Mesendoderm (in vitro differentiated cells): ENCODE data around the gene ZNF853.

Source experiments
- DNase-seq: peaks from one replicate; pipeline ENCODE4 v3.0.0; 2013
- H2AK5ac ChIP-seq: 2 replicates; pipeline ENCODE4 v1.6.1; 2013; ENCODE audit warnings: low read length, inconsistent platforms
- H2BK120ac ChIP-seq: 2 replicates; pipeline ENCODE4 v1.6.1; 2013; ENCODE audit warnings: low read depth, mild to moderate bottlenecking, low read length, moderate library complexity, mixed read lengths
- H2BK15ac ChIP-seq: replicated peaks from 2 replicates; pipeline ENCODE4 v1.6.1; 2013; ENCODE audit warnings: low read depth, mild to moderate bottlenecking, moderate library complexity
- H2BK5ac ChIP-seq: 2 replicates; pipeline ENCODE4 v1.6.1; 2013; ENCODE audit warnings: low read length, inconsistent platforms
- H3K18ac ChIP-seq: 2 replicates; pipeline ENCODE4 v1.6.1; 2013; ENCODE audit warnings: mild to moderate bottlenecking, low read length, mixed read lengths
- H3K23ac ChIP-seq: one replicate; pipeline ENCODE4 v1.6.1; 2013; ENCODE audit warnings: low read length
- H3K27ac ChIP-seq: 2 replicates; pipeline ENCODE4 v1.5.1; 2013; ENCODE audit warnings: low read depth, mild to moderate bottlenecking, inconsistent platforms, low read length, moderate library complexity
- H3K27me3 ChIP-seq: 2 replicates; pipeline ENCODE4 v1.6.1; 2013; ENCODE audit warnings: low read length, control low read depth, mild to moderate bottlenecking, inconsistent platforms; ENCODE audit not compliant: insufficient read depth, poor library complexity
- H3K36me3 ChIP-seq: 2 replicates; pipeline ENCODE4 v1.6.1; 2013; ENCODE audit warnings: low read length, inconsistent platforms; ENCODE audit not compliant: control insufficient read depth, insufficient read depth
- H3K4ac ChIP-seq: one replicate; pipeline ENCODE4 v1.6.1; 2013; ENCODE audit warnings: low read depth, mild to moderate bottlenecking, low read length, moderate library complexity
- H3K4me1 ChIP-seq: 2 replicates; pipeline ENCODE4 v1.6.1; 2013; ENCODE audit warnings: low read depth, low read length, inconsistent platforms; ENCODE audit not compliant: control insufficient read depth
- H3K4me2 ChIP-seq: 2 replicates; pipeline ENCODE4 v1.6.1; 2013; ENCODE audit warnings: low read length
- H3K4me3 ChIP-seq: 2 replicates; pipeline ENCODE4 v1.5.1; 2013; ENCODE audit warnings: mild to moderate bottlenecking, low read length
- H3K56ac ChIP-seq: one replicate; pipeline ENCODE4 v1.6.1; 2013; ENCODE audit warnings: low read length
- H3K79me1 ChIP-seq: 2 replicates; pipeline ENCODE4 v1.6.1; 2013; ENCODE audit warnings: low read length, inconsistent platforms
- H3K79me2 ChIP-seq: 2 replicates; pipeline ENCODE4 v1.6.1; 2013; ENCODE audit warnings: mild to moderate bottlenecking, low read length; ENCODE audit not compliant: control insufficient read depth, insufficient read depth
- H3K9ac ChIP-seq: 2 replicates; pipeline ENCODE4 v1.6.1; 2013; ENCODE audit warnings: low read length, inconsistent platforms
- H4K5ac ChIP-seq: one replicate; pipeline ENCODE4 v1.6.1; 2013; ENCODE audit warnings: low read length
- H4K8ac ChIP-seq: one replicate; pipeline ENCODE4 v1.6.1; 2013; ENCODE audit warnings: low read depth, mild to moderate bottlenecking, control low read depth, low read length, moderate library complexity
- WGBS: extraction: QIAGEN DNeasy Blood & Tissue Kit; methylation state at CpG from one replicate; pipeline ENCODE4 v1.1.7; 2013; ENCODE audit warnings: low lambda C conversion rate, missing lambda C conversion rate; ENCODE audit not compliant: insufficient coverage; ENCODE audit errors: extremely low coverage; 5-methylcytosine and 5-hydroxymethylcytosine counted together

ZNF853 gene

DNA sequence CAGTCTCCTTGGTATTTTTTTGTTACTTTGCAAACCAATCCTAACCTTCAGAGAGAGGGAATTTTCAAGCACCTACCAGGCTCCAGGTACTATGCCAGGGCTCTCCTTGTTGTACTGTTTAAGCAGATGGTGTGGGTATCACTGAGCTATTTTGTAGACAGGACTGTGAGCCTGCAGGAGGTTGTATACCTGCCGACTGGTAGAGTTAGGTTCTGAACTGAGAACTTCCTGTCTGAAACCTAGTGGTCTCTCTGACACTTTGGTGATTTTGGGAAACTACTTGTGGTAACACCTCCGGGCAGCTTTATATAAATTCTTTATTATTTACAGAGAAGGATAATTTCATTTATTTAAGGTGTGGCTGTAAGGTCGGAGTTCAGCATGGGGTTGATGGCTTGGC lies 4.6 kb downstream of the ZNF853 start:
- Histone ChIP-seq H3K27me3 (no peaks in the 10 kb centered on the region), H3K27ac (no peak overlapping the region), H4K5ac (no peak overlapping the region), H2BK15ac (no peak overlapping the region), H3K18ac (no peak overlapping the region), H3K4ac (no peak overlapping the region), H2BK120ac (no peak overlapping the region), H2AK5ac (no peak overlapping the region), H3K9ac (no peak overlapping the region), H3K79me2 (no peaks in the 10 kb centered on the region), H3K23ac (no peak overlapping the region), H3K79me1 (no peaks in the 10 kb centered on the region), H3K4me1 (no peaks in the 10 kb centered on the region), H3K4me3 (no peak overlapping the region), H2BK5ac (no peak overlapping the region), H3K4me2 (no peak overlapping the region), H3K36me3 (peaks cover 5% of the 10 kb centered on the region), H3K56ac (no peak overlapping the region), H4K8ac (no peak overlapping the region)
- no peak for DNase-seq
- no CpG with 5 or more reads among the region's 3 CpGs for WGBS

- Histone ChIP-seq H4K8ac (no peak overlapping the region), H2BK120ac (no peak overlapping the region)
Measured at GRCh38 chr7:6621195-6622133, 6.1 kb downstream of the ZNF853 start.

DNA sequence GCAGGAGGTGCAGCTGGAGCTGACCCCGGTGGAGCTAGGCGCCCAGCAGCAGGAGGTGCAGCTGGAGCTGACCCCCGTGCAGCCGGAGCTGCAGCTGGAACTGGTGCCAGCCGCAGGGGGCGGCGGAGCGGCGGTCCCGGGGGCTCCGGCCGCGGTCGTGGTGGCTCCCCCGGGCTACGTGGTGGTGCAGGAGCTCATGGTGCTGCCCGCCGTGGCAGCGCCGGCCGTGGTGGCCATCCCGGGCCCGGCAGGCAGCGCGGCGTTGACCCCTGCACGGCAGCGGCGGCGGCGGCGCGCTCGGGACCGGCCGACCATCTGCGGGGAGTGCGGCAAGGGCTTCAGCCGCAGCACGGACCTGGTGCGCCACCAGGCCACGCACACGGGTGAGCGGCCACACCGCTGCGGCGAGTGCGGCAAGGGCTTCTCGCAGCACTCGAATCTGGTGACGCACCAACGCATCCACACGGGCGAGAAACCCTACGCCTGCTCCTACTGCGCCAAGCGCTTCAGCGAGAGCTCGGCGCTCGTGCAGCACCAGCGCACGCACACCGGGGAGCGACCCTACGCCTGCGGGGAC lies 6.8 kb downstream of the ZNF853 start:
- no CpG with 5 or more reads among the region's 67 CpGs for WGBS
- H2AK5ac ChIP-seq, result no peak overlapping the region
- H2BK15ac ChIP-seq, result no peak overlapping the region
- no peak overlapping the region for H4K8ac ChIP-seq
- H3K18ac ChIP-seq, result no peak overlapping the region
- no peaks in the 10 kb centered on the region for H3K79me1 ChIP-seq
- H3K4me3 ChIP-seq, result no peak overlapping the region
- no peak overlapping the region for H3K9ac ChIP-seq
- no peak overlapping the region for H3K23ac ChIP-seq
- H2BK120ac ChIP-seq, result no peak overlapping the region
- H3K56ac ChIP-seq, result no peak overlapping the region
- no peak overlapping the region for H3K27ac ChIP-seq
- H2BK5ac ChIP-seq, result no peak overlapping the region
- no peak overlapping the region for H4K5ac ChIP-seq
- no peak for DNase-seq
- no peaks in the 10 kb centered on the region for H3K27me3 ChIP-seq
- no peaks in the 10 kb centered on the region for H3K79me2 ChIP-seq
- H3K36me3 ChIP-seq, result peaks cover 5% of the 10 kb centered on the region
- no peak overlapping the region for H3K4me2 ChIP-seq
- H3K4ac ChIP-seq, result no peak overlapping the region
- H3K4me1 ChIP-seq, result no peaks in the 10 kb centered on the region

More at GRCh38 chr7:6621195-6622133, 6.1 kb downstream of the ZNF853 start:
- no peak overlapping the region for H3K23ac ChIP-seq
- no peak overlapping the region for H3K56ac ChIP-seq
- no peaks in the 10 kb centered on the region for H3K79me2 ChIP-seq
- no peak overlapping the region for H2BK15ac ChIP-seq
- no peak overlapping the region for H3K4me3 ChIP-seq
- H3K4me1 ChIP-seq, result no peaks in the 10 kb centered on the region
- peaks cover 5% of the 10 kb centered on the region for H3K36me3 ChIP-seq
- no peak for DNase-seq
- H3K27ac ChIP-seq, result no peak overlapping the region
- no peak overlapping the region for H2AK5ac ChIP-seq
- H3K4ac ChIP-seq, result no peak overlapping the region
- no peaks in the 10 kb centered on the region for H3K27me3 ChIP-seq
- no peak overlapping the region for H4K5ac ChIP-seq
- H3K9ac ChIP-seq, result no peak overlapping the region
- no peaks in the 10 kb centered on the region for H3K79me1 ChIP-seq
- H2BK5ac ChIP-seq, result no peak overlapping the region
- no CpG with 5 or more reads among the region's 20 CpGs for WGBS
- no peak overlapping the region for H3K4me2 ChIP-seq
- no peak overlapping the region for H3K18ac ChIP-seq

- no peak overlapping the region for H4K8ac ChIP-seq
- H2AK5ac ChIP-seq, result no peak overlapping the region
- no peak overlapping the region for H2BK15ac ChIP-seq
- no peak overlapping the region for H3K9ac ChIP-seq
- H3K79me1 ChIP-seq, result no peaks in the 10 kb centered on the region
- H3K4me1 ChIP-seq, result no peaks in the 10 kb centered on the region
- no peaks in the 10 kb centered on the region for H3K79me2 ChIP-seq
- H3K56ac ChIP-seq, result no peak overlapping the region
- no peak overlapping the region for H2BK120ac ChIP-seq
- H3K4ac ChIP-seq, result no peak overlapping the region
- no peak overlapping the region for H3K23ac ChIP-seq
- H3K4me3 ChIP-seq, result no peak overlapping the region
- no peak for DNase-seq
- no peak overlapping the region for H3K4me2 ChIP-seq
- no peak overlapping the region for H3K27ac ChIP-seq
- no peak overlapping the region for H3K18ac ChIP-seq
- no peaks in the 10 kb centered on the region for H3K27me3 ChIP-seq
- WGBS, result no CpG with 5 or more reads among the region's 15 CpGs
- no peak overlapping the region for H4K5ac ChIP-seq
- H3K36me3 ChIP-seq, result peaks cover 5% of the 10 kb centered on the region
- no peak overlapping the region for H2BK5ac ChIP-seq
Measured at GRCh38 chr7:6623589-6624245, 8.3 kb downstream of the ZNF853 start.

GRCh38 chr7:6624246-6624611 lies 8.8 kb downstream of the ZNF853 start:
- no peak overlapping the region for H4K5ac ChIP-seq
- H3K4me1 ChIP-seq, result no peaks in the 10 kb centered on the region
- H2AK5ac ChIP-seq, result no peak overlapping the region
- H3K4me3 ChIP-seq, result no peak overlapping the region
- H3K18ac ChIP-seq, result no peak overlapping the region
- H3K79me2 ChIP-seq, result no peaks in the 10 kb centered on the region
- no CpG with 5 or more reads among the region's 3 CpGs for WGBS
- peaks cover 5% of the 10 kb centered on the region for H3K36me3 ChIP-seq
- no peak overlapping the region for H3K27ac ChIP-seq
- H3K79me1 ChIP-seq, result no peaks in the 10 kb centered on the region
- H3K4ac ChIP-seq, result no peak overlapping the region
- no peak overlapping the region for H2BK120ac ChIP-seq
- no peaks in the 10 kb centered on the region for H3K27me3 ChIP-seq
- no peak overlapping the region for H4K8ac ChIP-seq
- H3K56ac ChIP-seq, result no peak overlapping the region
- H2BK15ac ChIP-seq, result no peak overlapping the region
- no peak overlapping the region for H3K23ac ChIP-seq
- no peak for DNase-seq
- H2BK5ac ChIP-seq, result no peak overlapping the region
- no peak overlapping the region for H3K4me2 ChIP-seq
- H3K9ac ChIP-seq, result no peak overlapping the region
